Neural cell (in vitro differentiated cells): Measurements from ENCODE around the gene KRT85. TPM values are rescaled to one million over a fixed set of nuclear protein-coding genes. Genes with fewer than 3 reads are reported as not detected.

Experiments
- H2AFZ ChIP-seq: fragments of 200-600, 300-800 bp; sonication (generic), shearing (Covaris generic); 2 replicates; pipeline ENCODE4 v1.6.0; 2014; ENCODE audit warnings: low read depth, mild to moderate bottlenecking, antibody characterized with exemption, low read length, moderate library complexity
- H3F3A ChIP-seq: fragments of 200-600 bp; shearing (Covaris generic); 2 replicates; pipeline ENCODE4 v1.6.1; 2016; ENCODE audit warnings: mild to moderate bottlenecking, moderate library complexity, mixed read lengths, antibody characterized with exemption, low read length; ENCODE audit not compliant: insufficient read depth, poor library complexity, severe bottlenecking
- H3K27ac ChIP-seq: fragments of 200-600, 300-800 bp; sonication (generic), shearing (Covaris generic); 2 replicates; pipeline ENCODE4 v1.5.1; 2014; ENCODE audit warnings: mild to moderate bottlenecking, low read length, moderate library complexity
- H3K27me3 ChIP-seq: fragments of 300-800, 200-600 bp; sonication (generic), shearing (Covaris generic); 2 replicates; pipeline ENCODE4 v1.6.0; 2014; ENCODE audit warnings: mild to moderate bottlenecking, low read depth, low read length, moderate library complexity; ENCODE audit not compliant: insufficient read depth
- H3K36me3 ChIP-seq: fragments of 300-800, 200-600 bp; sonication (generic), shearing (Covaris generic); 2 replicates; pipeline ENCODE4 v1.5.1; 2014; ENCODE audit warnings: mild to moderate bottlenecking, antibody characterized with exemption, low read length, moderate library complexity; ENCODE audit not compliant: insufficient read depth
- H3K4me2 ChIP-seq: fragments of 300-800, 200-600 bp; sonication (generic), shearing (Covaris generic); 2 replicates; pipeline ENCODE4 v1.6.0; 2014; ENCODE audit warnings: mild to moderate bottlenecking, low read length
- H3K4me3 ChIP-seq: fragments of 300-800, 200-600 bp; sonication (generic), shearing (Covaris generic); 2 replicates; pipeline ENCODE4 v1.5.1; 2014; ENCODE audit warnings: mild to moderate bottlenecking, low read length, moderate library complexity
- H3K79me2 ChIP-seq: fragments of 200-600 bp; shearing (Covaris generic); replicated peaks from 2 replicates; pipeline ENCODE4 v1.6.0; 2014; ENCODE audit warnings: mild to moderate bottlenecking, low read length, moderate library complexity; ENCODE audit not compliant: insufficient read depth
- H3K9ac ChIP-seq: fragments of 300-800, 200-600 bp; sonication (generic), shearing (Covaris generic); 2 replicates; pipeline ENCODE4 v1.6.1; 2016; ENCODE audit warnings: mild to moderate bottlenecking, low read length, mixed read lengths
- H3K9me2 ChIP-seq: fragments of 200-600 bp; shearing (Covaris generic); 2 replicates; pipeline ENCODE4 v1.6.1; 2016; ENCODE audit warnings: mild to moderate bottlenecking, low read length, mixed read lengths; ENCODE audit not compliant: insufficient read depth
- H3K9me3 ChIP-seq: fragments of 200-600, 300-800 bp; sonication (generic), shearing (Covaris generic); 2 replicates; pipeline ENCODE4 v1.6.1; 2016; ENCODE audit warnings: mild to moderate bottlenecking, mixed run types, low read length, moderate library complexity, mixed read lengths
- H4K20me1 ChIP-seq: fragments of 200-600 bp; shearing (Covaris generic); 2 replicates; pipeline ENCODE4 v1.6.1; 2016; ENCODE audit warnings: mild to moderate bottlenecking, mixed run types; ENCODE audit not compliant: insufficient read depth
- EP300 ChIP-seq: fragments of 450-650 bp; conservative IDR thresholded peaks from 2 replicates; pipeline ENCODE4 v1.6.1; 2014; ENCODE audit warnings: antibody characterized with exemption, mild to moderate bottlenecking, moderate library complexity; ENCODE audit not compliant: poor library complexity, severe bottlenecking
- EZH2 ChIP-seq: fragments of 200-600, 300-800 bp; shearing (Covaris generic), sonication (generic); IDR thresholded peaks from 2 replicates; pipeline ENCODE4 v1.6.1; 2014; ENCODE audit warnings: antibody characterized with exemption, low read length, borderline replicate concordance, mild to moderate bottlenecking; ENCODE audit not compliant: insufficient read depth, poor library complexity, severe bottlenecking
- MXI1 ChIP-seq: fragments of 450-650 bp; conservative IDR thresholded peaks from 2 replicates; pipeline ENCODE4 v1.6.1; 2014; ENCODE audit warnings: antibody characterized with exemption, mild to moderate bottlenecking; ENCODE audit not compliant: poor library complexity, severe bottlenecking
- POLR2AphosphoS5 ChIP-seq: IDR thresholded peaks from 2 replicates; pipeline ENCODE4 v1.6.1; 2012
- RAD21 ChIP-seq: fragments of 450-650 bp; conservative IDR thresholded peaks from 2 replicates; pipeline ENCODE4 v1.6.1; 2014; ENCODE audit warnings: antibody characterized with exemption, mild to moderate bottlenecking, moderate library complexity
- SMC3 ChIP-seq: fragments of 450-650 bp; conservative IDR thresholded peaks from 2 replicates; pipeline ENCODE4 v1.6.1; 2014; ENCODE audit warnings: antibody characterized with exemption, mild to moderate bottlenecking, moderate library complexity; ENCODE audit not compliant: poor library complexity
- TAF1 ChIP-seq: IDR thresholded peaks from 2 replicates; pipeline ENCODE4 v1.6.1; 2012; ENCODE audit warnings: low read depth
- polyA plus RNA-seq: library from polyadenylated mRNA; depleted of rRNA; stranded (reverse); fragments of >200 nt; gene quantifications from 2 replicates; pipeline ENCODE4 v1.2.3, GENCODE V29; 2014
- TF ChIP-seq, protein P1 (sequence below): fragments of 450-650 bp; IDR thresholded peaks from 2 replicates; pipeline ENCODE4 v1.5.1; 2014; ENCODE audit warnings: antibody characterized with exemption, mild to moderate bottlenecking, moderate library complexity; ENCODE audit not compliant: poor library complexity, severe bottlenecking
- TF ChIP-seq, protein P2 (sequence below): IDR thresholded peaks from 2 replicates; pipeline ENCODE4 v1.6.1; 2012; ENCODE audit warnings: borderline replicate concordance

KRT85 gene
- polyA plus RNA-seq, 1 donor from 2014 or later: not detected

DNA sequence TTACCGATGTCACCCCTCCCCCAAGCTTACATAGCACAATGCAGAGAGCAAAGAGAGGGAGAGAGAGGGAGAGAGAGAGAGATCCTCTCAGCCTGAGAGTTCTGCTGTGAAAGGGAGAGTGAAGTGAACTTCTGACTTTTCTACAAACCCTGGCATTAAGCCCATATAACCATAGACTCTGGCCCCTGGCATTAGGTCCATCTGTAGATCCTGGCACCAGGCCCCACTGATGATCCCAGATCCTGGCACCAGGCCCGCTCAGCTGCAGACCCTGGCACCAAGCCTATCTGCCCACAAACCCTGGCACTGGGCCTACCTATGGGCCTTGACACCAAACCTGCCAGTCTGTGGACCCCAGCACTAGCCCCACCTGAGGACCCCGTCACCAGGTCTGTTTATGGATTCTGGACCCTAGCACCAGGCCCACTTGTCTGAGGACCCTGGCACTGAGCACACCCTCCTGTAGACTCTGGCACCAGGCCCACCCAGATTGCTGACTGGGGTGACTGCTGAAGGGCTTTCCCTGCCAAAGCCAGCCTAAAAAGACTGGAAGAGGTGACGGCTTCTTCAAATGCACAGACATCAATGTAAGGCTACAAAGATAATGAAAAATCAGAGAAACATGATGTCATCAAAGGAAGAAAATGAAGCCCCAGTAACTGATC, 31.6 kb downstream of the KRT85 start:
- H3K4me3 ChIP-seq: no peak overlapping the region
- H3K27ac ChIP-seq: no peak overlapping the region
- no peak for TF ChIP-seq POLR2AphosphoS5
- TF ChIP-seq, protein P1, sequence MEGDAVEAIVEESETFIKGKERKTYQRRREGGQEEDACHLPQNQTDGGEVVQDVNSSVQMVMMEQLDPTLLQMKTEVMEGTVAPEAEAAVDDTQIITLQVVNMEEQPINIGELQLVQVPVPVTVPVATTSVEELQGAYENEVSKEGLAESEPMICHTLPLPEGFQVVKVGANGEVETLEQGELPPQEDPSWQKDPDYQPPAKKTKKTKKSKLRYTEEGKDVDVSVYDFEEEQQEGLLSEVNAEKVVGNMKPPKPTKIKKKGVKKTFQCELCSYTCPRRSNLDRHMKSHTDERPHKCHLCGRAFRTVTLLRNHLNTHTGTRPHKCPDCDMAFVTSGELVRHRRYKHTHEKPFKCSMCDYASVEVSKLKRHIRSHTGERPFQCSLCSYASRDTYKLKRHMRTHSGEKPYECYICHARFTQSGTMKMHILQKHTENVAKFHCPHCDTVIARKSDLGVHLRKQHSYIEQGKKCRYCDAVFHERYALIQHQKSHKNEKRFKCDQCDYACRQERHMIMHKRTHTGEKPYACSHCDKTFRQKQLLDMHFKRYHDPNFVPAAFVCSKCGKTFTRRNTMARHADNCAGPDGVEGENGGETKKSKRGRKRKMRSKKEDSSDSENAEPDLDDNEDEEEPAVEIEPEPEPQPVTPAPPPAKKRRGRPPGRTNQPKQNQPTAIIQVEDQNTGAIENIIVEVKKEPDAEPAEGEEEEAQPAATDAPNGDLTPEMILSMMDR: no peak
- TF ChIP-seq EZH2: no peak
- TF ChIP-seq TAF1: no peak
- no peak for TF ChIP-seq RAD21
- no peak for TF ChIP-seq MXI1
- TF ChIP-seq, protein P2, sequence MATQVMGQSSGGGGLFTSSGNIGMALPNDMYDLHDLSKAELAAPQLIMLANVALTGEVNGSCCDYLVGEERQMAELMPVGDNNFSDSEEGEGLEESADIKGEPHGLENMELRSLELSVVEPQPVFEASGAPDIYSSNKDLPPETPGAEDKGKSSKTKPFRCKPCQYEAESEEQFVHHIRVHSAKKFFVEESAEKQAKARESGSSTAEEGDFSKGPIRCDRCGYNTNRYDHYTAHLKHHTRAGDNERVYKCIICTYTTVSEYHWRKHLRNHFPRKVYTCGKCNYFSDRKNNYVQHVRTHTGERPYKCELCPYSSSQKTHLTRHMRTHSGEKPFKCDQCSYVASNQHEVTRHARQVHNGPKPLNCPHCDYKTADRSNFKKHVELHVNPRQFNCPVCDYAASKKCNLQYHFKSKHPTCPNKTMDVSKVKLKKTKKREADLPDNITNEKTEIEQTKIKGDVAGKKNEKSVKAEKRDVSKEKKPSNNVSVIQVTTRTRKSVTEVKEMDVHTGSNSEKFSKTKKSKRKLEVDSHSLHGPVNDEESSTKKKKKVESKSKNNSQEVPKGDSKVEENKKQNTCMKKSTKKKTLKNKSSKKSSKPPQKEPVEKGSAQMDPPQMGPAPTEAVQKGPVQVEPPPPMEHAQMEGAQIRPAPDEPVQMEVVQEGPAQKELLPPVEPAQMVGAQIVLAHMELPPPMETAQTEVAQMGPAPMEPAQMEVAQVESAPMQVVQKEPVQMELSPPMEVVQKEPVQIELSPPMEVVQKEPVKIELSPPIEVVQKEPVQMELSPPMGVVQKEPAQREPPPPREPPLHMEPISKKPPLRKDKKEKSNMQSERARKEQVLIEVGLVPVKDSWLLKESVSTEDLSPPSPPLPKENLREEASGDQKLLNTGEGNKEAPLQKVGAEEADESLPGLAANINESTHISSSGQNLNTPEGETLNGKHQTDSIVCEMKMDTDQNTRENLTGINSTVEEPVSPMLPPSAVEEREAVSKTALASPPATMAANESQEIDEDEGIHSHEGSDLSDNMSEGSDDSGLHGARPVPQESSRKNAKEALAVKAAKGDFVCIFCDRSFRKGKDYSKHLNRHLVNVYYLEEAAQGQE: no peak
- TF ChIP-seq EP300: no peak
- no peak for TF ChIP-seq SMC3
- no peaks in the 10 kb centered on the region for H3F3A ChIP-seq
- no peaks in the 10 kb centered on the region for H3K27me3 ChIP-seq
- no peak overlapping the region for H3K9ac ChIP-seq
- H3K79me2 ChIP-seq: no peaks in the 10 kb centered on the region
- no peak overlapping the region for H3K4me2 ChIP-seq
- H2AFZ ChIP-seq: no peak overlapping the region
- no peaks in the 10 kb centered on the region for H3K9me3 ChIP-seq
- H4K20me1 ChIP-seq: no peaks in the 10 kb centered on the region
- no peaks in the 10 kb centered on the region for H3K36me3 ChIP-seq
- H3K9me2 ChIP-seq: no peaks in the 10 kb centered on the region

DNA sequence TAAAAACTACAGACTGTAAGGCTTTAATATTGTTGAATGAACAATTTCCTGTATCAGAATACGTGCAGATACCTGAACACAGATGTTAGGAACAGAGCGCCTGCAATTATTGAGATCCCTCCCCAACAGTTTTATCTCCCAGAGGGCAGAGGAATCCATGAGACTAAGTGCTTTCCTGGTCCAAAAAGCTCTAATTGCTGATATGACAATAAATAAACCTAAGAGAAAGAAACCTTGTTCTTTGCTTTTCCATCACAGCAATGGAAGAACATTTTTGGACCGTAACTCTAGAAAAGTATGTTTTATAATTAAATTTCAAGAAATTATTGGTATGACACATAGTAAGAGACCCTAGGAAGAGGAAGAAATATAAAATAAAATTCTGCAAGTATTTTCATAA, 33.1 kb downstream of the KRT85 start:
- Histone ChIP-seq H3K27me3 (no peaks in the 10 kb centered on the region), H3K9me2 (no peaks in the 10 kb centered on the region), H3K9me3 (no peaks in the 10 kb centered on the region), H4K20me1 (no peaks in the 10 kb centered on the region), H3K9ac (no peak overlapping the region), H2AFZ (no peak overlapping the region), H3F3A (no peaks in the 10 kb centered on the region), H3K79me2 (no peaks in the 10 kb centered on the region), H3K4me3 (no peak overlapping the region), H3K36me3 (no peaks in the 10 kb centered on the region), H3K27ac (no peak overlapping the region), H3K4me2 (no peak overlapping the region)
- TF ChIP-seq, protein P2: no peak
- no peak for TF ChIP-seq MXI1
- TF ChIP-seq, protein P1: no peak
- no peak for TF ChIP-seq TAF1
- no peak for TF ChIP-seq RAD21
- no peak for TF ChIP-seq POLR2AphosphoS5
- TF ChIP-seq SMC3: no peak
- no peak for TF ChIP-seq EP300
